ENCODE results near the gene EYA2.

- TF ChIP-seq, protein P1, sequence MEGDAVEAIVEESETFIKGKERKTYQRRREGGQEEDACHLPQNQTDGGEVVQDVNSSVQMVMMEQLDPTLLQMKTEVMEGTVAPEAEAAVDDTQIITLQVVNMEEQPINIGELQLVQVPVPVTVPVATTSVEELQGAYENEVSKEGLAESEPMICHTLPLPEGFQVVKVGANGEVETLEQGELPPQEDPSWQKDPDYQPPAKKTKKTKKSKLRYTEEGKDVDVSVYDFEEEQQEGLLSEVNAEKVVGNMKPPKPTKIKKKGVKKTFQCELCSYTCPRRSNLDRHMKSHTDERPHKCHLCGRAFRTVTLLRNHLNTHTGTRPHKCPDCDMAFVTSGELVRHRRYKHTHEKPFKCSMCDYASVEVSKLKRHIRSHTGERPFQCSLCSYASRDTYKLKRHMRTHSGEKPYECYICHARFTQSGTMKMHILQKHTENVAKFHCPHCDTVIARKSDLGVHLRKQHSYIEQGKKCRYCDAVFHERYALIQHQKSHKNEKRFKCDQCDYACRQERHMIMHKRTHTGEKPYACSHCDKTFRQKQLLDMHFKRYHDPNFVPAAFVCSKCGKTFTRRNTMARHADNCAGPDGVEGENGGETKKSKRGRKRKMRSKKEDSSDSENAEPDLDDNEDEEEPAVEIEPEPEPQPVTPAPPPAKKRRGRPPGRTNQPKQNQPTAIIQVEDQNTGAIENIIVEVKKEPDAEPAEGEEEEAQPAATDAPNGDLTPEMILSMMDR (conservative IDR thresholded peaks at IDR 0.05; ENCODE audit: low read depth, low read length), result no peak
- no peak for TF ChIP-seq CEBPB (IDR thresholded peaks at IDR 0.05; ENCODE audit: low read depth, low read length)
- no peak for TF ChIP-seq FOS (IDR thresholded peaks at IDR 0.05; ENCODE audit: low read depth, low read length)
- TF ChIP-seq CHD1 (IDR thresholded peaks at IDR 0.05; ENCODE audit: low read depth, low read length), result no peak
- TF ChIP-seq POLR2A (IDR thresholded peaks at IDR 0.05; ENCODE audit: low read depth, low read length), result no peak
- no peak for TF ChIP-seq NFE2L2 (IDR thresholded peaks at IDR 0.05; ENCODE audit: low read depth, low read length)
- no peak for TF ChIP-seq BHLHE40 (IDR thresholded peaks at IDR 0.05; ENCODE audit: low read depth, low read length)
- no peak for TF ChIP-seq MAZ (IDR thresholded peaks at IDR 0.05; ENCODE audit: borderline replicate concordance, low read depth, low read length)
- TF ChIP-seq RFX5 (IDR thresholded peaks at IDR 0.05; ENCODE audit: low read depth, low read length), result no peak
Measured at GRCh38 chr20:47210470-47210869, 315.8 kb downstream of the EYA2 start.

Measured in IMR-90 (cell line).